Tibial nerve (tissue), 4 donors: ENCODE results near the gene SHISA6.

Experiments
- CTCF ChIP-seq, 5 experiments: fragments of 200-600 bp in 3 of 5; fragments of 450-650 bp in 2 of 5; sonication (generic) in 3 of 5; IDR thresholded peaks; one replicate each; pipeline ENCODE4 v1.5.1; 2016 to 2019; ENCODE audit warnings: antibody characterized with exemption in 5 of 5, mild to moderate bottlenecking in 3 of 5, moderate library complexity in 2 of 5
- EP300 ChIP-seq, 2 donors: sonication (generic); formaldehyde crosslinking; IDR thresholded peaks; one replicate each; pipeline ENCODE4 v1.6.1; 2017; ENCODE audit warnings: antibody characterized with exemption in 2 of 2, mild to moderate bottlenecking in 1 of 2
- POLR2A ChIP-seq, 2 donors: fragments of 450-650 bp; IDR thresholded peaks; one replicate each; pipeline ENCODE4 v1.6.1; 2017; ENCODE audit warnings: antibody characterized with exemption in 2 of 2, mild to moderate bottlenecking in 2 of 2, moderate library complexity in 2 of 2

GRCh38 chr17:11250161-11250560, 9.1 kb downstream of the SHISA6 start:
- TF ChIP-seq CTCF (IDR thresholded peaks at IDR 0.05) (no peak), POLR2A (IDR thresholded peaks at IDR 0.05) (no peak), EP300 (IDR thresholded peaks at IDR 0.05) (no peak)
